ENCODE results near the gene PRR23B.
"Not testable (repeated sequence)": the region's sequence is repeated elsewhere in the genome, so short reads cannot be mapped to it uniquely, and the experiment has no call there.

PRR23B gene
- total RNA-seq = 0 to 0.17 (median 0) reads per million in 3 donors

DNA sequence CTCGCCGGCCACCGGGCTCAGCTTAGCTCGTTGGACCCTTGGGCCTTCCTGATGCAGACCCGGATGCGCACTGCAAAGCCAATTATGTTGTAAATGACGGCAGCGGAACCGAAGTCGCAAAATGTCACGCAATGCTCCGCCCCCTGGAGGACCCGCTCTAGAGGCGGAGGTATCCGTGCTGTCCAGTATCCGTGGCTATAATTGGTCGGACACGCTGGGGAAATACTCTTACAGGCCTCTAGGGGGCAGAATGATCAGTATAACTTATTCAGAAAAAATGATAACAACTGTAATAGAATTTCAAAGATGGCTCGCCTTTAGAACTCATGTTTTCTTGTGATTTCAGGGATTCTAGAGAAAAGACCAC lies at the start of gene PRR23B:
Gene PRR23B (minus strand): TSS at position 59 of the 367 bp plus-strand sequence. CDS start 265 bp downstream, outside the sequence.
- Histone ChIP-seq H3K4me3 (ENCODE audit: insufficient read depth, low read depth, low read length, poor library complexity, severe bottlenecking) (no peak within 1 kb of the TSS), H3K36me3 (ENCODE audit: control insufficient read depth, insufficient read depth, low read length) (no peaks in the 10 kb centered on the region), H3K27ac (ENCODE audit: insufficient read depth, low read length, poor library complexity, severe bottlenecking) (no peak within 1 kb of the TSS), H3K9me3 (ENCODE audit: control insufficient read depth, low read length) (no peaks in the 10 kb centered on the region), H3K27me3 (replicated peaks; ENCODE audit: control insufficient read depth, insufficient read depth, low read length, poor library complexity, severe bottlenecking) (no peaks in the 10 kb centered on the region), H3K4me1 (ENCODE audit: control insufficient read depth, insufficient read depth, low read length, poor library complexity, severe bottlenecking) (no peaks in the 10 kb centered on the region)
- DNase-seq = no peak

DNA sequence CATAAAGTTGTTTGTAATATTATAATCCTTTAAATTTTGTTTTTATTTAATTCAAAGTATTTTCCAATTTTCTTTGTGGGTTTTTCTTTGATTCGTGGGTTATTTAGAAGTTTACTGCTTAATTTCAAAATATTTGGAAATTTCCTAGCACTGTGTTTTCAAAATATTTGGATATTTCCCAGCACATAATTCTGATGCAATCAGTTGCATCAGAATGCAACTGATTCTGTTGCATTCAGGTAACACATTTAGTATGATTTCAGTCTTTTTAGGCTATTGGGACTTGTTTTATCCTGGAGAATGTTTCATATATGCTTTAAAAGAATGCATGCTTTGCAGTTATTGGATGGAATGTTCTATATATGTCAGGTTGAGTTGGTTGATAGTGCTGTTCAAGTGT lies 42.2 kb upstream of the PRR23B start:
- no peaks in the 10 kb centered on the region for H3K9me3 ChIP-seq (ENCODE audit: control insufficient read depth, low read length)
- no peaks in the 10 kb centered on the region for H3K27me3 ChIP-seq (replicated peaks; ENCODE audit: control insufficient read depth, insufficient read depth, low read length, poor library complexity, severe bottlenecking)
- no peak overlapping the region for H3K4me3 ChIP-seq (ENCODE audit: insufficient read depth, low read depth, low read length, poor library complexity, severe bottlenecking)
- no peak overlapping the region for H3K27ac ChIP-seq (ENCODE audit: insufficient read depth, low read length, poor library complexity, severe bottlenecking)
- no peaks in the 10 kb centered on the region for H3K36me3 ChIP-seq (ENCODE audit: control insufficient read depth, insufficient read depth, low read length)
- H3K4me1 ChIP-seq (ENCODE audit: control insufficient read depth, insufficient read depth, low read length, poor library complexity, severe bottlenecking) = no peaks in the 10 kb centered on the region
- DNase-seq = no peak

DNA sequence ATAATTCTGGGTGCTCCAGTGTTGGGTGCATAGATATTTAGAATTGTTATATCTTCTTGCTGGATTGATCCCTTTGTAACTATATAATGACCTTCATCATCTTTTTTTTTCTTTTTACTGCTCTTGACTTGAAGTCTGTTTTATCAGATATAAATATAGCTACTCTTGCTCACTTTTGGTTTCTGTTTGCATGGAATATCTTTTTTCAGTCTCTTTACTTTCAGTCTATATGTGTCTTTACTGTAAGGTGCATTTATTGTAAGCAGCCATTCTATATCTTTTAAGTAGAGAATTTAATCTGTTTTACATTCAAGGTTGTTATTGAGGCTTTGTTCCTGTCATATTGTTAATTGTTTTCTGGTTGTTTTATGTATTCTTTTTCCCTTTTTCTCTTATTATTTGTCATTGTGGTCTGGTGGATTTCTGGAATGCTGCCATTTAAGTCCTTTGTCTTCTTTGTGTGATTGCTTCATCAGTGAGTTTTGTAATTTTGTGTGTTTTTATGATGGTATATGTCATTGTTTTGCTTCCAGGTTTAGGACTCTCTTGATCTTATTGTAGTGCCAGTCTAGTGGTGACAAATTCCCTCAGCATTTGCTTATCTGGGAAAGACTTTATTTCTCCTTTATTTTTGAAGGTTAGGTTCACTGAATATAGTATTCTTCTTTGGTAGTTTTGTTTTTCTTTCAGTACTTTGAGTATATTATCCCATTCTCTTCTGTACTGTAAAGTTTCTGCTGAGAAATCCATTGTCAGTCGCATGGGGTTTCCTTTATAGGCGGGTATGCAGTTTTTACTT lies 32.3 kb upstream of the PRR23B start:
- H3K27me3 ChIP-seq (replicated peaks; ENCODE audit: control insufficient read depth, insufficient read depth, low read length, poor library complexity, severe bottlenecking) = no peaks in the 10 kb centered on the region
- no peaks in the 10 kb centered on the region for H3K9me3 ChIP-seq (ENCODE audit: control insufficient read depth, low read length)
- no peak for DNase-seq
- H3K4me1 ChIP-seq (ENCODE audit: control insufficient read depth, insufficient read depth, low read length, poor library complexity, severe bottlenecking) = no peaks in the 10 kb centered on the region
- H3K4me3 ChIP-seq (ENCODE audit: insufficient read depth, low read depth, low read length, poor library complexity, severe bottlenecking) = no peak overlapping the region
- no peak overlapping the region for H3K27ac ChIP-seq (ENCODE audit: insufficient read depth, low read length, poor library complexity, severe bottlenecking)
- H3K36me3 ChIP-seq (ENCODE audit: control insufficient read depth, insufficient read depth, low read length) = no peaks in the 10 kb centered on the region

DNA sequence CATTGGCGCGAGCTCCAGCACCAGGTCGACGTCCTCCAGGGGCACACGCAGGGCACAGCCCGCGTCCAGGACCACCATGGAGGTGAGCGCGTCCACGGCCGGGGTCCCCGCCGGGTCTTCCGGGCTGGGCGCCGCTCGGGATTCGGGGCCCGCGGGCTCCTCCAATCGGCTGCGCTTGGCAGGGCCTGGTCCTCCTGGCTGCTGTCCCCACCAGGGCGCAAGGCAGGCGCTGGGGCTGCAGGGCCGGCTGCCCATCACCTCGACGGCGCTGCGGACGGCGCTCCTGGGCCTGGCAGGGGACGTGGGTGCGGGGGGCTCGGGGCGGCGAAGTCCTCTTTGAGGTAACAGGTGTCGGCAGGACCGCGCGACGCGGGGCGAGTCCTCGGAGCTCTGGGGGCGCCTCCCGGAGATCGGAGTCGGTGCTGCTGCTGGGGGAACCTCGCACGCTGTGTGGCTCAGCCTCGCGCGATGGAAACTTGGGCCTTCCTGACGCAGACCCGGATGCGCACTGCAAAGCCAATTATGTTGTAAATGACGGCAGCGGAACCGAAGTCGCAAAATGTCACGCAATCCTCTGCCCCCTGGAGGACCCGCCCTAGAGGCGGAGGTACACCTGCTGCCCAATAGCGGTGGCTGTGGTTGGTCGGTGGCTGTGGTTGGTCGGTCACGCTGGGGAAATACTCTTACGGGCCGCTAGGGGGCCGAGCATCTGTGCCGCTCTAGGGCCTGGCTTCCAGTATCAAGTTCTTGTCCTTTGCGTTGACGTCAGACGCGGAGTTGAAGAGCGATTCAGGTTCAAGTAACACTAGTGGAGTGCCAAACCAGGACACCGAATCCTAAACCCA lies 23.9 kb upstream of the PRR23B start, which contains the start of gene PRR23C:
Gene PRR23C (minus strand): TSS at position 527 of the 845 bp plus-strand sequence. CDS start 272 bp downstream, at position 255.
- Histone ChIP-seq H3K9me3 (ENCODE audit: control insufficient read depth, low read length) (no peaks in the 10 kb centered on the region), H3K4me1 (ENCODE audit: control insufficient read depth, insufficient read depth, low read length, poor library complexity, severe bottlenecking) (no peaks in the 10 kb centered on the region), H3K4me3 (ENCODE audit: insufficient read depth, low read depth, low read length, poor library complexity, severe bottlenecking) (no peak within 1 kb of the TSS), H3K27me3 (replicated peaks; ENCODE audit: control insufficient read depth, insufficient read depth, low read length, poor library complexity, severe bottlenecking) (no peaks in the 10 kb centered on the region), H3K27ac (ENCODE audit: insufficient read depth, low read length, poor library complexity, severe bottlenecking) (no peak within 1 kb of the TSS), H3K36me3 (ENCODE audit: control insufficient read depth, insufficient read depth, low read length) (no peaks in the 10 kb centered on the region)
- DNase-seq = no peak

DNA sequence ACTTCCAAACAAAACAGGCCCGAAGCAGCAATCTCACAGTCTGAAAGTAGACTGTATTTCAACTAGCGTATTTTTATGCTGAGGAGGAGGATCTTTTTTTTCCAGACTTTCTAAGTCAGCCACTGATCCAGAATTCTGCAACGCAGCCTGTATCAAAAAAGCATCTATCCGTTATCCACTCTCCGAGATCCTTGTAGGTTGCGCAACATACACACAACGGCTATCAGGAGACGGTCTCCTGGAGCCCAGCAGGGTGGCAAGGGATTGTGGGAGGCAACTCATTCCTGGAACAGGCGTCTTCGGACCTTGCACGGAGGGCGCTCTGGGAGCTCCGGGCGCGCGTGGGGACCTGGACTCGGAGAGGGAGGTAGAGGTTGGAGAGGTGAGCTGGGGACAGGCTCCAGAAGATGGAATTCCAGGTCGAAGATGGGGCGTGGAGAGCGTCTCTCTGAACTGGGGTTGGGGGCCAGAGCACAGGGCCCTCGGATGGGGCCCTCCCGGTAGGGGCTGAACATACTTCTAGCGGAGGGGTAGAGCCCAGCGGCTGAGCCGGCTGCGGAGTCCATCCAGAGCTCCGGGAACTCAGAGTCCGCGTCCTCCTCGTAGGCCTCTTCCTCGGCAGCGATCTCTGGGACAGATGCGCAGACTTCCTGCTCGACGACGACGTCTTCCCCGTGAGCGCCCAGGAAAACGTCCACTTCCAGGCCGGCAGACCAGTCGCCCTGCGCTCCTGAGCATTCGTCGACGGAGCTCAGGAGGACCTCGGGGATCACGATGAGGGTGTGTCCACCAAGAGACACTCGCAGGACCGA lies 23.0 kb upstream of the PRR23B start:
- no peaks in the 10 kb centered on the region for H3K9me3 ChIP-seq (ENCODE audit: control insufficient read depth, low read length)
- H3K27me3 ChIP-seq (replicated peaks; ENCODE audit: control insufficient read depth, insufficient read depth, low read length, poor library complexity, severe bottlenecking) = no peaks in the 10 kb centered on the region
- H3K36me3 ChIP-seq (ENCODE audit: control insufficient read depth, insufficient read depth, low read length) = no peaks in the 10 kb centered on the region
- no peak for DNase-seq
- H3K4me1 ChIP-seq (ENCODE audit: control insufficient read depth, insufficient read depth, low read length, poor library complexity, severe bottlenecking) = no peaks in the 10 kb centered on the region
- no peak overlapping the region for H3K4me3 ChIP-seq (ENCODE audit: insufficient read depth, low read depth, low read length, poor library complexity, severe bottlenecking)
- H3K27ac ChIP-seq (ENCODE audit: insufficient read depth, low read length, poor library complexity, severe bottlenecking) = no peak overlapping the region

DNA sequence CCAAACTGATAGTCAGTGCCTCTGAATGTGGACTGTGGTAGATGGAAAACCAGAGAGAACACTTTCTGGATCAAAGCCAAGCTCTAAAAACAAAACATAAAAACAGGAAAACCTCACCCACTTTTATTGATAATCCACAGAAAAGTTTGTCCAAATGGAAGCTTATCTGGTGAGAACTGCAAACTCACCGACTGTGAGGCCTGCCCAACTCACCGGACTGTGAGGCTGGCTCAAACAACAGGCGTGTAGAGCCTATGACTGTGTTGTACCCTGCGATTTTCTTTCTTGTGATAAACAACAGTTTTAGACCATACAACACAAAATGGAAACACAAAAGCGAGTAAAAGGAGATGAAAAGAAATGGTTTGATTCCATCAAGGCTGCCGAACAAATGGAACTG lies 16.8 kb upstream of the PRR23B start:
- Histone ChIP-seq H3K36me3 (ENCODE audit: control insufficient read depth, insufficient read depth, low read length) (no peaks in the 10 kb centered on the region), H3K4me1 (ENCODE audit: control insufficient read depth, insufficient read depth, low read length, poor library complexity, severe bottlenecking) (no peaks in the 10 kb centered on the region), H3K27ac (ENCODE audit: insufficient read depth, low read length, poor library complexity, severe bottlenecking) (no peak overlapping the region), H3K9me3 (ENCODE audit: control insufficient read depth, low read length) (no peaks in the 10 kb centered on the region), H3K27me3 (replicated peaks; ENCODE audit: control insufficient read depth, insufficient read depth, low read length, poor library complexity, severe bottlenecking) (no peaks in the 10 kb centered on the region), H3K4me3 (ENCODE audit: insufficient read depth, low read depth, low read length, poor library complexity, severe bottlenecking) (no peak overlapping the region)
- no peak for DNase-seq

DNA sequence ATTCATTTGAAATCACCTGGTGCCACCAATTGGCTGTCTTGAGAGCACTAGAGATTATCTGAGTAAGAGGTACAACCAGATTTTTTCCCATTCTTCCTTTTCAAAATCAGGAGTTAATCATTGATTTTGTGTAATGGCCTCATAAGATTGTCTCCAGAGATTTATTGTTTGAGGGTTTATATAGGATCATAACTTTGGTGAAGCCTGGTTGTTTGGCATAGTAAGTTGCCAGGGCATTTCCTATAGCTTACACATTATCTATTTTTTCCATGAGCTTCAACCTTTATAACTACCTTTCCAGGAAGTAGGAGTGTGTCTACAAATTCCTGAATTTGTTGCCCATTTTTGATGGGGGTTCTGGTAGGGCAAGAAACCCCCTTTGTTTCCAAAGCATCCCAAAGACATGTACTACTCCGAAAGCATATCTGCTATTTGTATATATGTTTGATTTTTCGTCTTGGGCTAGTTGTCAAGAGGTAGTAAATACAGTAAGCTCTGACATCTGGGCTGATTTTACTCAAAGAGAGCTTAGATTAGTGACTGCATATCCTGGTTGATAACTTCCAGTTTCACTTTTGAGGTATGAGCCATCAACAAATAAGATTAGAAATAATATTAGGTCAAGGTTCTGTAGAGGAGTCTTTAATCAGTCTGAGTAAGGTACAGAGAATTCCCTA lies 11.7 kb upstream of the PRR23B start:
- Histone ChIP-seq H3K27ac (ENCODE audit: insufficient read depth, low read length, poor library complexity, severe bottlenecking) (no peak overlapping the region), H3K36me3 (ENCODE audit: control insufficient read depth, insufficient read depth, low read length) (no peaks in the 10 kb centered on the region), H3K4me1 (ENCODE audit: control insufficient read depth, insufficient read depth, low read length, poor library complexity, severe bottlenecking) (no peaks in the 10 kb centered on the region), H3K4me3 (ENCODE audit: insufficient read depth, low read depth, low read length, poor library complexity, severe bottlenecking) (no peak overlapping the region), H3K9me3 (ENCODE audit: control insufficient read depth, low read length) (no peaks in the 10 kb centered on the region), H3K27me3 (replicated peaks; ENCODE audit: control insufficient read depth, insufficient read depth, low read length, poor library complexity, severe bottlenecking) (no peaks in the 10 kb centered on the region)
- DNase-seq = no peak

DNA sequence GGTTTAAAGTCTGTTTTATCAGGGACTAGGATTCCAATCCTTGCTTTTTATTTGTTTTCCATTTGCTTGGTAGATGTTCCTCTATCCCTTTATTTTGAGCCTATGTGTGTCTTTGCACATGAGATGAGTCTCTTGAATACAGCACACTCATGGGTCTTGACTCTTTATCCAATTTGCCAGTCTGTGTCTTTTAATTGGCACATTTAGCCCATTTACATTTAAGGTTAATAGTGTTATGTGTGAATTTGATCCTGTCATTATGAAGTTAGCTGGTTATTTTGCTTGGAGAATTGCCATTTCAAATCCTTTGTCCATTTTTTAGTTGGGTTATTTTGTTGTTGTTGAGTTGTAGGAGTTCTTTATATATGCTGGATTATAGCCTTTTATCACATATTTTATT lies 9.8 kb upstream of the PRR23B start:
- not testable (repeated sequence) for H3K27ac ChIP-seq (ENCODE audit: insufficient read depth, low read length, poor library complexity, severe bottlenecking); H3K4me3 ChIP-seq (ENCODE audit: insufficient read depth, low read depth, low read length, poor library complexity, severe bottlenecking); H3K27me3 ChIP-seq (replicated peaks; ENCODE audit: control insufficient read depth, insufficient read depth, low read length, poor library complexity, severe bottlenecking); DNase-seq; H3K4me1 ChIP-seq (ENCODE audit: control insufficient read depth, insufficient read depth, low read length, poor library complexity, severe bottlenecking); H3K9me3 ChIP-seq (ENCODE audit: control insufficient read depth, low read length); H3K36me3 ChIP-seq (ENCODE audit: control insufficient read depth, insufficient read depth, low read length)

DNA sequence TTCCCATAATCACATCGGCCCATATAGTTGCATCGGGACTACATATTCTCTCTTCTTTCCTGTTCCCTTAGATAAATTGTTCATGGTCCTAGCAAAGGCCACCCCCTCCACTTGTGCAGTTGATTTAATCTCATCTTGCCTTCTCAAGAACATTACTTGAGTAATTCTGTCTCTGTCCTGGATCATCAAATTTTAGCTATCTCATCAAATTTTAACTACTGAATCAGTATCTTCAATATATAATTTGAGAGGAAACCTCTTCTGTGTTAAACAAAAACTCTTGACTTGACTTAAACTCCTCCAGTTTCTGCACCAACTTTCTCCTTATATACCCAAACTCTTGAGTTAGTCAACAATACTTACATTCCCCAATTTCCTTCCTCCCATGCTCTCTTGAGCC lies 4.2 kb upstream of the PRR23B start:
- DNase-seq = no peak
- H3K27me3 ChIP-seq (replicated peaks; ENCODE audit: control insufficient read depth, insufficient read depth, low read length, poor library complexity, severe bottlenecking) = no peaks in the 10 kb centered on the region

More for the DNA sequence above, 4.2 kb upstream of the PRR23B start:
- Histone ChIP-seq H3K27ac (ENCODE audit: insufficient read depth, low read length, poor library complexity, severe bottlenecking) (no peak overlapping the region), H3K4me1 (ENCODE audit: control insufficient read depth, insufficient read depth, low read length, poor library complexity, severe bottlenecking) (no peaks in the 10 kb centered on the region), H3K4me3 (ENCODE audit: insufficient read depth, low read depth, low read length, poor library complexity, severe bottlenecking) (no peak overlapping the region), H3K36me3 (ENCODE audit: control insufficient read depth, insufficient read depth, low read length) (no peaks in the 10 kb centered on the region), H3K9me3 (ENCODE audit: control insufficient read depth, low read length) (no peaks in the 10 kb centered on the region)

All from effector memory CD4-positive, alpha-beta T cell (primary cell).